SK-N-SH (cell line): ENCODE measurements around the gene JOSD1. TPM values are rescaled to one million over a fixed set of nuclear protein-coding genes. Genes with fewer than 3 reads are reported as not detected.

Experiments
- CTCF ChIA-PET: fragments of 300-600, 350-600 bp; formaldehyde crosslinking; extraction: SDS; loops from one replicate; lab custom pipeline; 2021; lab: Yijun Ruan, JAX
- POLR2A ChIA-PET: fragments of 350-600 bp; sonication (Branson Sonifier 250); formaldehyde crosslinking; extraction: SDS; loops from one replicate; lab custom pipeline; 2020; ENCODE audit warnings: antibody characterized with exemption, inconsistent platforms; lab: Yijun Ruan, JAX
- DNase-seq: peaks from one replicate; pipeline ENCODE4 v3.0.0; 2012
- H2AFZ ChIP-seq: fragments of 200-600 bp; sonication (generic); 2 replicates; pipeline ENCODE4 v1.8.1; 2016; ENCODE audit warnings: antibody characterized with exemption, mild to moderate bottlenecking, low read depth
- H3F3A ChIP-seq: fragments of 200-600 bp; sonication (generic); replicated peaks from 2 replicates; pipeline ENCODE3; 2016; ENCODE audit warnings: antibody characterized with exemption, mild to moderate bottlenecking; ENCODE audit not compliant: insufficient read depth
- H3K27ac ChIP-seq, 2 experiments: fragments of 200-500 bp in 1 of 2; fragments of 200-600 bp in 1 of 2; sonication (Bioruptor generic) in 1 of 2; sonication (generic), shearing (Covaris generic) in 1 of 2; 2 replicates each; pipeline versions ENCODE4 v1.5.1 to v1.6.1; 2014 to 2016; ENCODE audit warnings: low read depth in 2 of 2, inconsistent platforms in 1 of 2, low read length in 1 of 2, mild to moderate bottlenecking in 1 of 2, mixed read lengths in 1 of 2
- H3K27me3 ChIP-seq: fragments of 200-600 bp; sonication (generic), shearing (Covaris generic); 2 replicates; pipeline ENCODE4 v1.6.1; 2016; ENCODE audit warnings: mixed run types; ENCODE audit not compliant: insufficient read depth
- H3K36me3 ChIP-seq, 2 experiments: fragments of 200-500 bp in 1 of 2; fragments of 200-600 bp in 1 of 2; sonication (Bioruptor generic) in 1 of 2; sonication (generic) in 1 of 2; replicated peaks in 1 of 2; 2 replicates each; pipeline versions ENCODE3 to v1.5.1; 2014 to 2016; ENCODE audit warnings: low read length in 1 of 2, mild to moderate bottlenecking in 1 of 2; ENCODE audit not compliant: insufficient read depth in 2 of 2, control insufficient read depth in 1 of 2
- H3K4me1 ChIP-seq, 2 experiments: fragments of 200-500 bp in 1 of 2; fragments of 200-600 bp in 1 of 2; sonication (Bioruptor generic) in 1 of 2; sonication (generic), shearing (Covaris generic) in 1 of 2; 2 replicates each; pipeline versions ENCODE4 v1.5.1 to v1.6.1; 2014 to 2016; ENCODE audit warnings: low read depth in 1 of 2, low read length in 1 of 2, mixed run types in 1 of 2; ENCODE audit not compliant: insufficient read depth in 2 of 2, control insufficient read depth in 1 of 2
- H3K4me2 ChIP-seq: fragments of 200-600 bp; sonication (generic), shearing (Covaris generic); 2 replicates; pipeline ENCODE4 v1.6.1; 2017; ENCODE audit warnings: mixed run types
- H3K4me3 ChIP-seq, 2 experiments: fragments of 200-500 bp in 1 of 2; fragments of 200-600 bp in 1 of 2; sonication (Bioruptor generic) in 1 of 2; sonication (generic), shearing (Covaris generic) in 1 of 2; 2 replicates each; pipeline versions ENCODE4 v1.5.1 to v1.8.1; 2014 to 2016; ENCODE audit warnings: low read depth in 2 of 2, inconsistent platforms in 1 of 2, low read length in 1 of 2, mild to moderate bottlenecking in 1 of 2, mixed read lengths in 1 of 2, moderate library complexity in 1 of 2
- H3K79me2 ChIP-seq: fragments of 200-600 bp; sonication (generic); 2 replicates; pipeline ENCODE4 v1.8.1; 2017; ENCODE audit warnings: mild to moderate bottlenecking; ENCODE audit not compliant: insufficient read depth
- H3K9ac ChIP-seq: fragments of 200-600 bp; sonication (generic); 2 replicates; pipeline ENCODE4 v1.6.1; 2017; ENCODE audit warnings: mixed run types
- H3K9me2 ChIP-seq: fragments of 200-600 bp; sonication (generic); 2 replicates; pipeline ENCODE4 v1.6.1; 2017; ENCODE audit warnings: mixed run types
- H3K9me3 ChIP-seq: fragments of 200-600 bp; sonication (generic); 2 replicates; pipeline ENCODE4 v1.6.1; 2017; ENCODE audit warnings: mixed run types, mild to moderate bottlenecking, moderate library complexity
- H4K20me1 ChIP-seq: fragments of 200-600 bp; sonication (generic); 2 replicates; pipeline ENCODE4 v1.6.1; 2017; ENCODE audit warnings: mild to moderate bottlenecking, mixed run types; ENCODE audit not compliant: insufficient read depth
- FOXM1 ChIP-seq: IDR thresholded peaks from 2 replicates; pipeline ENCODE4 v1.4.0; 2012; ENCODE audit warnings: low read depth, mild to moderate bottlenecking
- MXI1 ChIP-seq: IDR thresholded peaks from 2 replicates; pipeline ENCODE4 v1.6.1; 2012; ENCODE audit warnings: mild to moderate bottlenecking, low read depth, low read length, improper control_type of control experiment
- POLR2AphosphoS5 ChIP-seq: IDR thresholded peaks from 2 replicates; pipeline ENCODE4 v1.6.1; 2012; ENCODE audit warnings: low read depth, low read length
- SMC3 ChIP-seq: IDR thresholded peaks from 2 replicates; pipeline ENCODE4 v1.6.1; 2012; ENCODE audit warnings: low read depth, low read length, improper control_type of control experiment
- TCF12 ChIP-seq: IDR thresholded peaks from 2 replicates; pipeline ENCODE4 v1.4.0; 2012
- WGBS: methylation state at CpG from one replicate; pipeline ENCODE4 v1.1.6; 2017; ENCODE audit warnings: low lambda C conversion rate; 5-methylcytosine and 5-hydroxymethylcytosine counted together
- polyA plus RNA-seq, 3 experiments: library from polyadenylated mRNA; depleted of rRNA; stranded (reverse); fragments of >200 nt; gene quantifications; 2 replicates each; pipeline ENCODE4 v1.2.3, GENCODE V29; 2012
- TF ChIP-seq, protein P1 (sequence below): IDR thresholded peaks from 2 replicates; pipeline ENCODE4 v1.4.0; 2012; ENCODE audit warnings: low read depth, borderline replicate concordance
- TF ChIP-seq, protein P2 (sequence below): IDR thresholded peaks from 2 replicates; pipeline ENCODE4 v1.6.1; 2012; ENCODE audit warnings: mild to moderate bottlenecking, low read depth, low read length, moderate library complexity
- TF ChIP-seq, protein P3 (sequence below): fragments of 150-350 bp; IDR thresholded peaks from 2 replicates; pipeline ENCODE4 v1.6.1; 2017; ENCODE audit warnings: antibody characterized with exemption, low read length, low read depth, borderline replicate concordance

The JOSD1 gene
- 17.8 and 23.0 TPM in 2 replicates for polyA plus RNA-seq (2012; rRNA removed)
- 15.1 and 19.6 TPM in 2 replicates for polyA plus RNA-seq (2012; cell fraction: cytosol; rRNA removed)
- 30.5 and 40.6 TPM in 2 replicates for polyA plus RNA-seq (2012; cell fraction: nucleus; rRNA removed)

DNA sequence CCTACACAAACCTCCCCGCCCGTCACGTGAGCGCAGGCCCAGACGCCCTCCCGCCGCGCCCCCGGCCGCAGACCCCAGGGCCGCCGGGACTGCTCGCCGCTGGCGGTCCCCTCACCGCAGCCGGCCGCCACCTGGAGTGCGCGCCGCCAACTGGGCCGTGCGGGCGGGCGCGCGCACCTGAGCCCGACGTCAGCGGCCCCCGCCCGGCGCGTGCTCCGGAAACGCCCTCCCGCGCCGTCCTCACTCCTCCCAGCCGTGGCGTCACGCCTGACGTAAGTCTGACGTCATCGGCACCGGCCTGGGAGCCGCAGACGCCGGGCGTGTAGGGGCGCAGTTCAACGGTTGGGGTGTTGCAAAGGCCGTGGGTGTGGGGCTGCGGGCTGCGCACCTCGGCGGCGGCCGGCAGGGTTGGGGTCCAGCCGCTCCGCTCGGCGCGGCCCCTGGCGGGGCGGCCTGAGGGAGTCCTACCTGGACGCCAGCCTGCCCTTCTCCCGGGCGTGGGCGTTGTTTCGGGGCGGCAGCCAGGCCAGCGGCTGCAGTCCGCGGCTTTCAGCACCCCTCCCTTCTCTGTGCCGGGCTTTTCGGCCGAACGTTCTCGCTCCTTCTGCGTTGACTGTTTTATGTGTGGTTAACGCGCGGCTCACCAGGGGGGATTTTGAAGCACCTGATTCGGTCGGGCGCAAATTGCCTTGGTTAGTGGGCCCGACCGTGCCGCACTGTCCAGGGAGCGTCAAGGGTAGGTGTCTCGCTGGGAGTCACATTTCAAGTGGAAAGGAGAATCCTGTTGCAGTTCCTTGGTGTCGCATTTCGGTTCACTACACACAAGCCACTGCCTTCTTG, at the start of gene JOSD1:
Gene JOSD1 (minus strand): TSS at position 155 of the 840 bp plus-strand sequence. CDS start 956 bp downstream, outside the sequence.
- peak within 1 kb of the TSS; percentile 85 for H3K4me2 ChIP-seq
- H3K9ac ChIP-seq: peak within 1 kb of the TSS; percentile 95
- peak; percentile 41; the same call in 1 of the 2 replicates for TF ChIP-seq MXI1
- peak; percentile 63 for TF ChIP-seq POLR2AphosphoS5
- TF ChIP-seq SMC3: no peak
- TF ChIP-seq, all 33 proteins: peak for 2
- Histone ChIP-seq H3K4me1 (peaks cover 10 to 20% of the 10 kb centered on the region in 2 experiments; a peak in 2 of 4 replicates), H2AFZ (peak within 1 kb of the TSS; percentile 76), H3K27me3 (no peaks in the 10 kb centered on the region), H3K27ac (peak within 1 kb of the TSS; percentile 72 to 75), H3K9me3 (no peaks in the 10 kb centered on the region), H3K4me3 (peak within 1 kb of the TSS; percentile 65 to 70), H3K79me2 (peaks cover 44% of the 10 kb centered on the region), H3K36me3 (no peaks in the 10 kb centered on the region), H4K20me1 (no peaks in the 10 kb centered on the region), H3F3A (peaks cover 29% of the 10 kb centered on the region), H3K9me2 (no peaks in the 10 kb centered on the region)
- DNase-seq: peak; percentile 91
- CTCF ChIA-PET: no interaction called here
- POLR2A ChIA-PET: interaction anchor here (2.3 kb wide), 1 partner anchor 20 kb away, joined by 8 read pairs; the partner anchor contains the start of gene TOMM22
- WGBS: 10% methylated on average over 6 of the region's 94 CpGs

DNA sequence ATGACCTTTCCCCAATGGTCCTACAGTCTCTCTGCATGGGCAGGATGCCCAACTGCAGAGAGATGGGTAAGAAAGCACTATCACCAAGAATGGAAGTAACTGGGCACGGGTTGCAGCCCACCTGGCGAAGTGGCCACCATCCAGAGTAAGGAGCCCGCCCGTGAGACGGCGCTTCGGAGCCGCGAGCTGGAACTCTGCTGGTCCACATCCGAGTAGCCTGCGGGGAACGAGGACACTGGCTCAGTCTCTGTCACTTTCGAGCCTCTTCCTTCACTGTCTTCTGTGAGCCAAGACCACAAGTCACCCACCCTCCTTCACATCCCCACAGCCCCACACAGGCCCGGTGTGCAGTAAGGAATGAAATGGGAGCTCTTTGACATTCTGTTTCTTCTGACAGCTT, 49.4 kb upstream of the JOSD1 start:
- peaks cover 0 to 17% of the 10 kb centered on the region in 2 experiments; a peak in 1 of 4 replicates for H3K4me1 ChIP-seq
- no peak overlapping the region for H2AFZ ChIP-seq
- no peak overlapping the region for H3K27ac ChIP-seq
- ChIA-PET POLR2A (interaction anchor here (0.7 kb wide), 1 partner anchor 41 kb away, joined by 3 read pairs; no protein-coding TSS in a partner anchor), CTCF (interaction anchor here (1.5 kb wide), 1 partner anchor 17 kb away, joined by 3 read pairs; no protein-coding TSS in a partner anchor)
- H3K9me2 ChIP-seq: no peaks in the 10 kb centered on the region
- no peaks in the 10 kb centered on the region for H4K20me1 ChIP-seq
- no peak overlapping the region for H3K4me3 ChIP-seq
- no peak for DNase-seq
- peaks cover 0 to 1% of the 10 kb centered on the region in 2 experiments for H3K36me3 ChIP-seq
- no peaks in the 10 kb centered on the region for H3K9me3 ChIP-seq
- 86% methylated on average over 1 of the region's 14 CpGs for WGBS
- no peak overlapping the region for H3K4me2 ChIP-seq
- no peak overlapping the region for H3K9ac ChIP-seq
- no peaks in the 10 kb centered on the region for H3F3A ChIP-seq
- no peak for TF ChIP-seq FOXM1
- TF ChIP-seq, protein P1, sequence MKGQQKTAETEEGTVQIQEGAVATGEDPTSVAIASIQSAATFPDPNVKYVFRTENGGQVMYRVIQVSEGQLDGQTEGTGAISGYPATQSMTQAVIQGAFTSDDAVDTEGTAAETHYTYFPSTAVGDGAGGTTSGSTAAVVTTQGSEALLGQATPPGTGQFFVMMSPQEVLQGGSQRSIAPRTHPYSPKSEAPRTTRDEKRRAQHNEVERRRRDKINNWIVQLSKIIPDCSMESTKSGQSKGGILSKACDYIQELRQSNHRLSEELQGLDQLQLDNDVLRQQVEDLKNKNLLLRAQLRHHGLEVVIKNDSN: no peak
- H3K27me3 ChIP-seq: no peaks in the 10 kb centered on the region
- peaks cover 9% of the 10 kb centered on the region for H3K79me2 ChIP-seq

DNA sequence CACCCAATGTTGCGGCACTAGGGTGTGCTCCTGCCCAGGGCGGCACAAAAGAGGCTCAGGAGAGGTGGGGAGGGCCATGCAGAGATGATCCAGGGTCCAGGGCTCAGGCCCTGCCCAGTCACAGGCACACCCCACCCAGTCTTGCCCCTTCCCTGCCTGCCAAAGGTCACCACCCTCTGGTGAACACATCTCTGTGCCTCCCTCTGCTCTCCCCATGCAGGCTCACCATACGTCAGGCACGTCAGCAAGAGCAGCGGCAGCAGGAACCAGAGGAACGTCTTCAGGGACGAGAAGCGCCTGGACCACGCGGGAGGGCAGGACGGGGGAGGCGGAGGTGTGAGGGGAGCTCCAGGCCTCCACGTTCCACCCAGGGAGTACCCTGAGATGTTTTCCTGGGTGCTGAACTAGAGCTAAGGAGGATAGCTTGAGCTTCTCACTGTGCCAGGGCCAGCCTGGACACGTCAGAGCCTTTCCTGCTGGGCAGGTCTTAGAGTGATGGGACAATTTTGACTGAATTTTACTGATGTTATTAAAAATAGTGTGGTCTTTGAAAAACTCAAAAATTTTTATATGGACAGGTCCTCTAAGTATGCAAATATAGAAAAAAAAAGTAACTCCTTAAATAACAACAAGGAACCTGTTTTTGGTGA, 47.9 kb upstream of the JOSD1 start:
- Histone ChIP-seq H2AFZ (no peak overlapping the region), H3K4me1 (peaks cover 0 to 7% of the 10 kb centered on the region in 2 experiments; a peak in 1 of 4 replicates), H3K4me3 (no peak overlapping the region), H3K79me2 (peaks cover 4% of the 10 kb centered on the region), H4K20me1 (no peaks in the 10 kb centered on the region), H3K36me3 (peaks cover 0 to 4% of the 10 kb centered on the region in 2 experiments)
- DNase-seq: no peak
- POLR2A ChIA-PET: no interaction called here
- 94% methylated on average over 8 of the region's 14 CpGs for WGBS
- TF ChIP-seq TCF12: no peak
- TF ChIP-seq, protein P2, sequence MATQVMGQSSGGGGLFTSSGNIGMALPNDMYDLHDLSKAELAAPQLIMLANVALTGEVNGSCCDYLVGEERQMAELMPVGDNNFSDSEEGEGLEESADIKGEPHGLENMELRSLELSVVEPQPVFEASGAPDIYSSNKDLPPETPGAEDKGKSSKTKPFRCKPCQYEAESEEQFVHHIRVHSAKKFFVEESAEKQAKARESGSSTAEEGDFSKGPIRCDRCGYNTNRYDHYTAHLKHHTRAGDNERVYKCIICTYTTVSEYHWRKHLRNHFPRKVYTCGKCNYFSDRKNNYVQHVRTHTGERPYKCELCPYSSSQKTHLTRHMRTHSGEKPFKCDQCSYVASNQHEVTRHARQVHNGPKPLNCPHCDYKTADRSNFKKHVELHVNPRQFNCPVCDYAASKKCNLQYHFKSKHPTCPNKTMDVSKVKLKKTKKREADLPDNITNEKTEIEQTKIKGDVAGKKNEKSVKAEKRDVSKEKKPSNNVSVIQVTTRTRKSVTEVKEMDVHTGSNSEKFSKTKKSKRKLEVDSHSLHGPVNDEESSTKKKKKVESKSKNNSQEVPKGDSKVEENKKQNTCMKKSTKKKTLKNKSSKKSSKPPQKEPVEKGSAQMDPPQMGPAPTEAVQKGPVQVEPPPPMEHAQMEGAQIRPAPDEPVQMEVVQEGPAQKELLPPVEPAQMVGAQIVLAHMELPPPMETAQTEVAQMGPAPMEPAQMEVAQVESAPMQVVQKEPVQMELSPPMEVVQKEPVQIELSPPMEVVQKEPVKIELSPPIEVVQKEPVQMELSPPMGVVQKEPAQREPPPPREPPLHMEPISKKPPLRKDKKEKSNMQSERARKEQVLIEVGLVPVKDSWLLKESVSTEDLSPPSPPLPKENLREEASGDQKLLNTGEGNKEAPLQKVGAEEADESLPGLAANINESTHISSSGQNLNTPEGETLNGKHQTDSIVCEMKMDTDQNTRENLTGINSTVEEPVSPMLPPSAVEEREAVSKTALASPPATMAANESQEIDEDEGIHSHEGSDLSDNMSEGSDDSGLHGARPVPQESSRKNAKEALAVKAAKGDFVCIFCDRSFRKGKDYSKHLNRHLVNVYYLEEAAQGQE: no peak
- TF ChIP-seq, protein P3, sequence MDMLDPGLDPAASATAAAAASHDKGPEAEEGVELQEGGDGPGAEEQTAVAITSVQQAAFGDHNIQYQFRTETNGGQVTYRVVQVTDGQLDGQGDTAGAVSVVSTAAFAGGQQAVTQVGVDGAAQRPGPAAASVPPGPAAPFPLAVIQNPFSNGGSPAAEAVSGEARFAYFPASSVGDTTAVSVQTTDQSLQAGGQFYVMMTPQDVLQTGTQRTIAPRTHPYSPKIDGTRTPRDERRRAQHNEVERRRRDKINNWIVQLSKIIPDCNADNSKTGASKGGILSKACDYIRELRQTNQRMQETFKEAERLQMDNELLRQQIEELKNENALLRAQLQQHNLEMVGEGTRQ: no peak
- TF ChIP-seq, protein P1: no peak
- TF ChIP-seq, all 33 proteins: peak for 0
- Histone ChIP-seq H3K9me3 (no peaks in the 10 kb centered on the region), H3K27me3 (no peaks in the 10 kb centered on the region), H3K9ac (no peak overlapping the region), H3F3A (no peaks in the 10 kb centered on the region), H3K4me2 (no peak overlapping the region), H3K27ac (no peak overlapping the region), H3K9me2 (no peaks in the 10 kb centered on the region)
- CTCF ChIA-PET: no interaction called here
